HEK293 (cell line): ENCODE results near the gene ARHGEF40.
A peak's percentile ranks its signal among the peaks of the same experiment; 100 is the strongest.

Experiments used
- CTCF ChIA-PET: fragments of 350-600 bp; formaldehyde crosslinking; extraction: SDS; loops from one replicate; lab custom pipeline; 2021; ENCODE audit warnings: antibody characterized with exemption; lab: Yijun Ruan, JAX
- POLR2A ChIA-PET: fragments of 300-600 bp; formaldehyde crosslinking; extraction: SDS; loops from one replicate; lab custom pipeline; 2020; ENCODE audit warnings: antibody characterized with exemption, inconsistent platforms; lab: Yijun Ruan, JAX
- H3K27ac ChIP-seq: fragments of 200-500 bp; sonication (Bioruptor generic); 2 replicates; pipeline ENCODE4 v1.5.1; 2014; ENCODE audit warnings: low read depth, low read length, control low read depth, inconsistent platforms; ENCODE audit errors: extremely low read depth
- H3K36me3 ChIP-seq, 2 experiments: fragments of 200-500 bp in 1 of 2; sonication (Bioruptor generic) in 1 of 2; 1 replicate in 1 of 2; 2 replicates in 1 of 2; pipeline ENCODE4 v1.5.1; 2014 to 2017; ENCODE audit warnings: inconsistent platforms in 2 of 2, low read length in 2 of 2; ENCODE audit not compliant: control insufficient read depth in 2 of 2, insufficient read depth in 1 of 2
- H3K4me1 ChIP-seq: fragments of 200-500 bp; sonication (Bioruptor generic); 2 replicates; pipeline ENCODE4 v1.5.1; 2014; ENCODE audit warnings: mild to moderate bottlenecking, low read length, inconsistent platforms; ENCODE audit not compliant: control insufficient read depth, insufficient read depth
- H3K4me3 ChIP-seq: 2 replicates; pipeline ENCODE4 v1.5.1; 2011; ENCODE audit warnings: low read depth, mild to moderate bottlenecking, control low read depth, low read length, moderate library complexity
- H3K9me3 ChIP-seq: fragments of 200-500 bp; sonication (Bioruptor generic); 2 replicates; pipeline ENCODE4 v1.5.1; 2014; ENCODE audit warnings: low read depth, low read length, inconsistent platforms; ENCODE audit not compliant: control insufficient read depth, insufficient read depth
- AEBP2 ChIP-seq: fragments of 450-650 bp; formaldehyde crosslinking; IDR thresholded peaks from 2 replicates; pipeline ENCODE4 v1.5.1; 2016; ENCODE audit warnings: missing biosample characterization, missing genetic modification characterization, borderline replicate concordance
- CTCF ChIP-seq: fragments of 450-650 bp; formaldehyde crosslinking; IDR thresholded peaks from 2 replicates; pipeline ENCODE4 v1.5.1; 2016; ENCODE audit warnings: missing biosample characterization, missing genetic modification characterization
- EGR2 ChIP-seq: fragments of 450-650 bp; formaldehyde crosslinking; IDR thresholded peaks from 2 replicates; pipeline ENCODE4 v1.5.1; 2016; ENCODE audit warnings: low read depth, missing biosample characterization, missing genetic modification characterization
- GLIS1 ChIP-seq: fragments of 450-650 bp; formaldehyde crosslinking; IDR thresholded peaks from 2 replicates; pipeline ENCODE4 v1.5.1; 2016; ENCODE audit warnings: missing biosample characterization, missing genetic modification characterization
- IKZF3 ChIP-seq: fragments of 450-650 bp; IDR thresholded peaks from 2 replicates; pipeline ENCODE4 v1.5.0; 2018; ENCODE audit warnings: missing biosample characterization, mild to moderate bottlenecking, missing genetic modification characterization, moderate library complexity
- PBX3 ChIP-seq: sonication (generic); formaldehyde crosslinking; IDR thresholded peaks from 2 replicates; pipeline ENCODE4 v1.8.1; 2022; ENCODE audit warnings: mild to moderate bottlenecking, moderate library complexity, missing genetic modification reagents
- RBAK ChIP-seq: fragments of 450-650 bp; formaldehyde crosslinking; IDR thresholded peaks from 2 replicates; pipeline ENCODE4 v1.5.1; 2016; ENCODE audit warnings: missing biosample characterization, missing genetic modification characterization
- TRIM28 ChIP-seq: IDR thresholded peaks from 2 replicates; pipeline ENCODE4 v1.6.1; 2011; ENCODE audit warnings: low read length, control low read depth, borderline replicate concordance
- WT1 ChIP-seq: fragments of 450-650 bp; formaldehyde crosslinking; IDR thresholded peaks from 2 replicates; pipeline ENCODE4 v1.5.1; 2016; ENCODE audit warnings: missing biosample characterization, missing genetic modification characterization
- ZBTB44 ChIP-seq: fragments of 450-650 bp; IDR thresholded peaks from 2 replicates; pipeline ENCODE4 v1.5.1; 2018; ENCODE audit warnings: missing biosample characterization, mild to moderate bottlenecking, missing genetic modification characterization
- ZBTB48 ChIP-seq: fragments of 450-650 bp; formaldehyde crosslinking; IDR thresholded peaks from 2 replicates; pipeline ENCODE4 v1.5.1; 2016; ENCODE audit warnings: missing biosample characterization, missing genetic modification characterization
- ZNF202 ChIP-seq: fragments of 450-650 bp; formaldehyde crosslinking; IDR thresholded peaks from 2 replicates; pipeline ENCODE4 v1.5.1; 2016; ENCODE audit warnings: missing biosample characterization, missing genetic modification characterization, borderline replicate concordance
- ZNF24 ChIP-seq: fragments of 450-650 bp; formaldehyde crosslinking; IDR thresholded peaks from 2 replicates; pipeline ENCODE4 v1.5.1; 2016; ENCODE audit warnings: missing biosample characterization, missing genetic modification characterization
- ZNF311 ChIP-seq: fragments of 450-650 bp; formaldehyde crosslinking; IDR thresholded peaks from 2 replicates; pipeline ENCODE4 v1.5.1; 2017; ENCODE audit warnings: missing biosample characterization, missing genetic modification characterization, borderline replicate concordance
- ZNF341 ChIP-seq: fragments of 450-650 bp; formaldehyde crosslinking; IDR thresholded peaks from 2 replicates; pipeline ENCODE4; 2016; ENCODE audit warnings: low read depth, missing biosample characterization, missing genetic modification characterization
- ZNF394 ChIP-seq: fragments of 450-650 bp; formaldehyde crosslinking; IDR thresholded peaks from 2 replicates; pipeline ENCODE4 v1.5.1; 2016; ENCODE audit warnings: missing biosample characterization, missing genetic modification characterization, mild to moderate bottlenecking, moderate library complexity, borderline replicate concordance
- ZNF426 ChIP-seq: fragments of 450-650 bp; formaldehyde crosslinking; IDR thresholded peaks from 2 replicates; pipeline ENCODE4 v1.5.1; 2017; ENCODE audit warnings: missing biosample characterization, missing genetic modification characterization, mild to moderate bottlenecking, inconsistent platforms, moderate library complexity
- ZNF513 ChIP-seq: fragments of 450-650 bp; IDR thresholded peaks from 2 replicates; pipeline ENCODE4 v1.5.1; 2018; ENCODE audit warnings: missing biosample characterization, missing genetic modification characterization
- ZNF610 ChIP-seq: fragments of 450-650 bp; formaldehyde crosslinking; IDR thresholded peaks from 2 replicates; pipeline ENCODE4 v1.5.1; 2016; ENCODE audit warnings: missing biosample characterization, missing genetic modification characterization, borderline replicate concordance
- ZNF654 ChIP-seq: fragments of 450-650 bp; formaldehyde crosslinking; IDR thresholded peaks from 2 replicates; pipeline ENCODE4 v1.5.1; 2016; ENCODE audit warnings: low read depth, missing biosample characterization, missing genetic modification characterization
- ZNF747 ChIP-seq: fragments of 450-650 bp; formaldehyde crosslinking; IDR thresholded peaks from 2 replicates; pipeline ENCODE4 v1.5.1; 2016; ENCODE audit warnings: missing biosample characterization, missing genetic modification characterization
- ZXDB ChIP-seq: fragments of 450-650 bp; formaldehyde crosslinking; IDR thresholded peaks from 2 replicates; pipeline ENCODE4 v1.5.1; 2016; ENCODE audit warnings: missing biosample characterization, missing genetic modification characterization

Gene ARHGEF40

GRCh38 chr14:21098076-21098891, 28.2 kb downstream of the ARHGEF40 start, which contains the start of gene ZNF219 (continued):
- no peak for TF ChIP-seq PBX3 (CRISPR knock-in tag)
- no peak for TF ChIP-seq AEBP2 (tag by site-specific recombination)
- no peak for TF ChIP-seq ZNF24 (tag by site-specific recombination)
- peak; percentile 66; the same call in 1 of the 2 replicates for TF ChIP-seq ZNF610 (tag by site-specific recombination)
- peak; percentile 82 for TF ChIP-seq ZNF341 (tag by site-specific recombination)
- no peak for TF ChIP-seq CTCF
- TF ChIP-seq ZNF426 (tag by site-specific recombination) = no peak
- TF ChIP-seq ZBTB44 (tag by site-specific recombination) = no peak
- TF ChIP-seq, all 188 proteins: peak for 13

GRCh38 chr14:21098892-21099595, 28.9 kb downstream of the ARHGEF40 start:
- Histone ChIP-seq H3K4me1 (peaks cover 19% of the 10 kb centered on the region), H3K27ac (peak overlapping the region; percentile 51; the same call in 1 of the 2 replicates)
- TF ChIP-seq ZNF311 (tag by site-specific recombination) (no peak), RBAK (tag by site-specific recombination) (no peak), GLIS1 (no peak), IKZF3 (no peak), ZXDB (tag by site-specific recombination) (0 out of 2 replicates have a peak, but pooled peaks have one; percentile 28), ZNF747 (tag by site-specific recombination) (no peak), ZBTB48 (tag by site-specific recombination) (no peak), ZNF610 (tag by site-specific recombination) (no peak), ZNF394 (no peak), TRIM28 (no peak), ZNF654 (tag by site-specific recombination) (no peak), ZNF513 (tag by site-specific recombination) (no peak), WT1 (tag by site-specific recombination) (no peak), EGR2 (tag by site-specific recombination) (peak; percentile 60; the same call in 1 of the 2 replicates), ZNF202 (tag by site-specific recombination) (no peak)

More at GRCh38 chr14:21098892-21099595, 28.9 kb downstream of the ARHGEF40 start:
- Histone ChIP-seq H3K36me3 (no peaks in the 10 kb centered on the region), H3K4me3 (peak overlapping the region; percentile 56), H3K9me3 (no peaks in the 10 kb centered on the region)
- ChIA-PET POLR2A (interaction anchor here (0.9 to 2.9 kb wide), 3 partner anchors 10 to 28 kb away, joined by 4 to 18 read pairs (median 4); partner anchors contain the start of gene ARHGEF40), CTCF (interaction anchor here (0.5 to 10.4 kb wide), 6 partner anchors 9 to 412 kb away, joined by 3 to 131 read pairs (median 4); partner anchors contain the start of genes METTL3 and RNASE8)
